Kidney capillary endothelial cell (primary cell): ENCODE measurements around the gene STXBP5.
"Not testable (repeated sequence)": the region's sequence is repeated elsewhere in the genome, so short reads cannot be mapped to it uniquely, and the experiment has no call there.

Experiments
- DNase-seq: peaks from one replicate; pipeline ENCODE4 v3.0.0-alpha.2; 2018; ENCODE audit warnings: low spot score

Gene STXBP5

GRCh38 chr6:147246853-147247635 is 42.8 kb downstream of the STXBP5 start:
- no peak for DNase-seq

- no peak for DNase-seq
Observed at GRCh38 chr6:147248859-147249258, 44.6 kb downstream of the STXBP5 start.

- DNase-seq = no peak
Observed at GRCh38 chr6:147251072-147251471, 46.9 kb downstream of the STXBP5 start.

GRCh38 chr6:147254929-147255473 is 50.8 kb downstream of the STXBP5 start:
- not testable (repeated sequence) for DNase-seq

- no peak for DNase-seq
Observed at GRCh38 chr6:147255948-147256674, 51.9 kb downstream of the STXBP5 start.

- no peak for DNase-seq
Observed at GRCh38 chr6:147257760-147258159, 53.5 kb downstream of the STXBP5 start.

GRCh38 chr6:147260091-147260490 is 55.9 kb downstream of the STXBP5 start:
- DNase-seq = no peak

GRCh38 chr6:147262946-147263345 is 58.7 kb downstream of the STXBP5 start:
- DNase-seq = no peak

GRCh38 chr6:147266821-147267220 is 62.6 kb downstream of the STXBP5 start:
- DNase-seq = no peak

GRCh38 chr6:147267658-147268057 is 63.4 kb downstream of the STXBP5 start:
- no peak for DNase-seq

GRCh38 chr6:147268254-147268653 is 64.0 kb downstream of the STXBP5 start:
- no peak for DNase-seq

- no peak for DNase-seq
Observed at GRCh38 chr6:147274012-147274411, 69.8 kb downstream of the STXBP5 start.

- DNase-seq = no peak
Observed at GRCh38 chr6:147274776-147275175, 70.6 kb downstream of the STXBP5 start.

- DNase-seq = no peak
Observed at GRCh38 chr6:147278891-147279290, 74.7 kb downstream of the STXBP5 start.

GRCh38 chr6:147279427-147279826 is 75.2 kb downstream of the STXBP5 start:
- no peak for DNase-seq

- DNase-seq = no peak
Observed at GRCh38 chr6:147281895-147282565, 77.8 kb downstream of the STXBP5 start.

GRCh38 chr6:147282566-147282959 is 78.3 kb downstream of the STXBP5 start:
- DNase-seq = no peak

- no peak for DNase-seq
Observed at GRCh38 chr6:147283460-147283859, 79.2 kb downstream of the STXBP5 start.

- peak; percentile 21 for DNase-seq
Observed at GRCh38 chr6:147285087-147285855, 81.1 kb downstream of the STXBP5 start.

GRCh38 chr6:147287869-147288271 is 83.7 kb downstream of the STXBP5 start:
- peak; percentile 37 for DNase-seq

- DNase-seq = no peak
Observed at GRCh38 chr6:147297124-147297523, 92.9 kb downstream of the STXBP5 start.
